B cell (primary cell): Measurements from ENCODE around the gene LIG1.

Experiments
- CTCF ChIP-seq: fragments of 200-600 bp; IDR thresholded peaks from one replicate; pipeline ENCODE4 v1.8.0; 2022; ENCODE audit warnings: antibody characterized with exemption, mild to moderate bottlenecking
- EZH2 ChIP-seq: IDR thresholded peaks from 2 replicates; pipeline ENCODE4 v1.6.1; 2012; ENCODE audit warnings: borderline replicate concordance, low read depth, mild to moderate bottlenecking, moderate library complexity, low read length; ENCODE audit not compliant: insufficient read depth, poor library complexity, severe bottlenecking

- TF ChIP-seq CTCF (peak; percentile 39), EZH2 (no peak)
Measured at GRCh38 chr19:48102870-48103751, 67.0 kb downstream of the LIG1 start.
